GM13976 (cell line): Measurements from ENCODE around the gene DAZAP1.

ENCODE experiments used
- DNase-seq: peaks from one replicate; pipeline ENCODE4 v3.0.0; 2012; ENCODE audit warnings: low spot score
- CTCF ChIP-seq: IDR thresholded peaks from 2 replicates; pipeline ENCODE4 v1.5.1; 2012; ENCODE audit warnings: borderline replicate concordance, mild to moderate bottlenecking; ENCODE audit not compliant: insufficient read depth; ENCODE audit errors: extremely low read depth, missing control alignments, control extremely low read depth
- in situ Hi-C: fragments of 300-500 bp; cut with MboI; formaldehyde crosslinking; loops from one replicate; pipeline ENCODE4 v1.12.0; 2022; ENCODE audit warnings: low sequenced_read_pairs, mixed read lengths, inconsistent platforms; ENCODE audit not compliant: unreplicated experiment

Gene DAZAP1

GRCh38 chr19:1363599-1363998 lies 43.8 kb upstream of the DAZAP1 start:
- no peak for TF ChIP-seq CTCF
- in situ Hi-C loops, result no loop called here
- DNase-seq, result peak; percentile 46

- DNase-seq, result peak; percentile 71
- TF ChIP-seq CTCF, result no peak
- in situ Hi-C loops, result no loop called here
Measured at GRCh38 chr19:1364070-1364704, 43.2 kb upstream of the DAZAP1 start.

GRCh38 chr19:1365319-1366269 lies 41.8 kb upstream of the DAZAP1 start:
- in situ Hi-C loops, result no loop called here
- no peak for DNase-seq
- TF ChIP-seq CTCF, result no peak

- no peak for DNase-seq
- in situ Hi-C loops, result no loop called here
- TF ChIP-seq CTCF, result no peak
Measured at GRCh38 chr19:1366296-1366695, 41.1 kb upstream of the DAZAP1 start.

- in situ Hi-C loops, result no loop called here
Measured at GRCh38 chr19:1366899-1367870, 40.2 kb upstream of the DAZAP1 start.

More at GRCh38 chr19:1366899-1367870, 40.2 kb upstream of the DAZAP1 start:
- no peak for TF ChIP-seq CTCF
- DNase-seq, result no peak
